NCI-H2196 (cell line): ENCODE data around the gene SRP14.
"Not testable (repeated sequence)": the region's sequence is repeated elsewhere in the genome, so short reads cannot be mapped to it uniquely, and the experiment has no call there.

Experiments used
- DNase-seq: peaks from one replicate; lab custom pipeline; 2025; ENCODE audit not compliant: unreplicated experiment; lab: John Stamatoyannopoulos, UW

SRP14 gene

DNA sequence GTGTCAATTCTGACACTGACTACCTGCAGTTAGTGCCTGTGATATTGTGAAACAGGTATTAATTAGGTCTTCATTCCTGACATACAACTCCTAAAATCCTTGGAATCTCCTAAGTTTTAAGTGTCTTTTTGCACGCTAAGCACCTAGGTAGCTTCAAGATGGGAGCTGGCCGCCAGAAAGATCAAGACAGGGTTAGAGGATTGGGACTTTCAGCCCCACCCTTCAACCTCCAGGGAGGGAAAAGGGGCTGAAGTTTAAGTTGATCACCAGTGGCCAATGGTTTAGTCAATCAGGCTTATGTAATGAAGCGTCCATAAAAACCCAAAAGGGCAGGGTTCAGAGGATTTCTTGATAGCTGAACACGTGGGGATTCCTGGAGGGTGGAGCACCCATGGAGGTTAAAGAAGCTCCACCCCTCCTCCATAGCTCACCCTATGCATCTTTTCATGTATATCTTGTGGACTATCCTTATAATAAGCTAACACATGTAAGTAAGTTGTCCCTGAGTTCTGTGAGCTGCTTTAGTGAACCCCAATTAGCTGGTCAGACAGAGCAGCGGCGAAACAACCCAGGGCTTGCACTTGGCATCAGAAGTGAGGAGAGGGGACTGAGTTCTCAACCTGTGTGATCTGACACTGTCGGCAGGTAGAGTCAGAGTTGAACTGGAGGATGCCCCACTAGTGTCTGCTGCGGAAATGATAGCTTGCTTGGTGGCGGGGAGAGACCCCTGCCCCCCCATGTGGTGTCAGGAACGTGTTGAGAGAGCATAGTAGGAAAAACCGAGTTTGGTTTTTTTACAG is 12.8 kb upstream of the SRP14 start:
- DNase-seq, result no peak

DNA sequence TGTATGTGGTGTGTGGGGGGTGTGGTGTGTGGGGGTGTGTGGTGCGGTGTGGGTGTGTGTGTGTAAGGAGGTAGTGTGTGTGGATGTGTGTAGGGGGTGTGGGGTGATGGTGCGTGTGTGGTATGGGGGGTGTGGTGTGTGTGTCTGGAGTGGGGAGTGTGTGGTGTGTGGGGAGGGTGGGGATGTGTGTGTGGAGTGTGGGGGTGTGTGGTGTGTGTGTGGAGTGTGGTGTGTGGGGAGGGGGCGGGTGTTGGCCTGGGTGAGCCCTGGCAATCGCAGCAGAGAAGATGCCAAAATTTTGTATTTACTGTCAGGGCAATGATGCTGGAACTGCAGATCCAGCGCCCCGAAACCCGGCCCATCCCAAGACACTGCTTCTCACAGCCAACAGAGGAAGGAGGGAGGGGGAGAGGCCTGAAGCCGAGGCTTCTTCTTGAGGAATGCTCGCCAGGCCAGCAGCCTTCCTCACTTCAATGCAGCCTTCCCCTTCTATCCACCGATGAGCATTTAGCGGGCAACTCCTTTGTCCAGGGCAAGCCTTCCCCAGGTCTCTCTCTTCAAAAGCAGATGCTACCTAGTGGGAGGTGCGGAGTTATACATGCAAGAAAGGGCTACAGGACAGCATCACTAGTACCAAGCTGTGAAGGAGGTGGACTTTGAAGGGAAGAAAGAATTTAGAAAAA is 11.9 kb upstream of the SRP14 start:
- DNase-seq, result no peak

DNA sequence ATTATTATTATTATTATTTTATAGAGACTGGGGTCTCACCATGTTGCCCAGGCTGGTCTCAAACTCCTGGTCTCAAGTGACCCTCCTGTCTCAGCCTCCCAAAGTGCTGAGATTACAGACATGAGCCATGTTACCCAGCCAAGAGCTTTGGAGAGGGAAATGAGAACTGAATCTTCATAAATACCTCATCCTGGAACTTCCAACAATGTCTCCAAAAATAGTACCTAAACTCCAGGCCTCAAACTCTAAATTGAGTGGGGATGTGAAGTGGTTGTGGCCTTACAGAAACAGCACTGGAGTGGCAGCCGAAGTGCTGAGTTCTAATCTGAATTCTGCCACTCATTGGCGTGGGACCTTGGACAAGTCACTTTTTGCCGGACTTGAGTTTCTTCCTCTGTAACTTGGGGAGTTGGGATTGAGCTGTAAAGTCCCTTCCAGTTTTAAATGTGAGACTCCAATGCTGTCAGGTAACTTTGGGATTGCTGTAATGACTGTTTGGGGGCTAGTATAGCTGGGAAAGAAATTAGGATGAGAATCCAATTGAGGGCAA is 10.0 kb upstream of the SRP14 start:
- DNase-seq, result no peak

DNA sequence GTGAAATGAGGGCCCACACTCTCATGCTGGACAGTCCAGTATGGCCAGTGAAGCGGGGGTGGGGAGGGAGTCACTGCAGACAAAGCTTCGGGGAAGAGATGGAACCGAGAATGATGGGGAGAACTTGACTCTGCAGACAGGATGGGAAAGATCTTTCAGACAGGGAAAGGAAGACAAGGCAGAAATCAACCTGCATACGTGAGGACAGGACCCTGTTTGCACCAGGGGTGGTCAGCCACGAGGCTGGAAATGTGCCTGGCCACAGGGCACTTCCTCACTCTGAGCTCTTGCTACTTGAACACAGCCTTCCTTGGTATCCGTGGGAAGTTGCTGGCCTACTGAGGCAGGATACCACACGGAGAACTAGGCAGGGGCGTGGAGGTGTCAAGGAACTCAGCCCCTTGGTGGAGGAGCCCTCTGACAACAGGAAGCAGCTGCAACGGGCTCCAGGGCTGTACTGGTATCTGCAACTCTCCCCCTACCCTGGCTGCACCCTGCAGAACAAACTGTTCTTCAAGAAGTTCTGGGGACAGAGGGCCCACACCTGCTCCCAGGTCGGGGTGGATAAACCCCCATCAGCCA is 9.3 kb upstream of the SRP14 start:
- DNase-seq, result no peak

DNA sequence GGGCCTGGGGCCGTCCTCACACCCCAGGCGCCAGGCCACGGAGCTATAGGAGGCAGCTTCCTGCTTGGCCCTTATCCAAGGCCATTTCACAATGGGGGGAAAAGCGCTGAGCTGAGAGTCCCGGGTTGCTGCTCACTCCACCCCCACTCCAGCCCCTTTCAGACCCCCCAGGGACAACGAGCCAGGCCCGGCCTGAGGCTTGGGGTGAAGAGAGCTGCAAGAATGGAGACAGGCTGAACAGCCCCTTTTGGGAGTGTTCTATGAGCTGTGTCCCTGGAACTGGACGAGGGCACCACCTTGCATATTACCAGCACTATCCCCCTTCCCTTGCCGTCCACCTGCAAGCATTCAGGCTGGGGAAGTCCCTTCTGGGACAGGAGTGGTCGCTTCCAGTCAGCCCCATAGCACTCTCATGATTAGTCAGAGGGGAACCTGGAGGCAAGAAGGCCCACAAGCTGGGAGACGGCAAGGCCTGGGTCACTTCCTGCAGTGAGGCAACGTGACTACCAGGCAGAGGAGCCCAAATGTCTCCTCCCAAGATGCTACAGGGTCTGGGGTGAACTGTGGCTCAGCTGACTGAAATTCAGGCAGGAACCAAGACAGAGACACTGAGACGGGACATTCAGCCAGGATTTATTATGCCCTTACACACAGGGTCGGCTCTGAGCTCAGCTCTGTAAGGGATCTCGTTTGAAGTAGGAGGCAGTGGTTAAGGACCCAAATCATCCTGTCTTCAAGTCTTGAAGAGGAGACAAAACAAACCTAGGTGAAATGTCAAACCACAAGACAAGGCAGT is 8.6 kb upstream of the SRP14 start:
- peak; percentile 28 for DNase-seq

DNA sequence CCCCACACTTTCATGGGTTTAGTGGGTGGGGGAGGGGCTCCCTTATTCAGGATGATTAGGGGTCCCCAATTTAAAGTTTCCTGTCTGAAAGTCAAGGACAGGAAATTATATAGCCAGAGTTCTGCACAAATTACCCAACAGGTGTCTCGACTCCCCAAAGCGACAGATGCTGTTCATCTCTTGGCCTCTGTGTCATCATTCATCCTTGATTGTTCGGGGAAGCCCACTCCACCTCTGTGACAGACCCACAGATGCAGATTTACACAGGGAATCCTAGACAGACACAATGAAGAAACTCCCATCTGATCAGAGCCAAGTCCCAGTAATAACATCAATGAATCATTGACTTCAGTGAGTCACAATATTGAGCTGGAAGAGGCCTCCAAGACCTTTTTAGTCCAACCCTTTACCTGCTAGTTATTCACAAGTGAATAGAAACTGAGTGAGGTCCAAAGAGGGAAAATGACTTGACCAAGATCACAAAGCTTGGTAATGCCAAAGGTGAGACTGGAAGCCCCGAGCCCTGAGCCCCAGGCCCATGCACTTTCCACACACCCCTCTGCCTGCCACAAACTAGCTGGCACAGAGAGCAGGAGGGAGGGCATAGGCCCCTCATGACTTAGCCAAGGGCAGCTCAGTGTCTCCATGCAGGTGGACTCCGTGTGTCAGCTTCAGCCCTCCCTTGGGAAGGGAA is 7.9 kb upstream of the SRP14 start:
- no peak for DNase-seq

DNA sequence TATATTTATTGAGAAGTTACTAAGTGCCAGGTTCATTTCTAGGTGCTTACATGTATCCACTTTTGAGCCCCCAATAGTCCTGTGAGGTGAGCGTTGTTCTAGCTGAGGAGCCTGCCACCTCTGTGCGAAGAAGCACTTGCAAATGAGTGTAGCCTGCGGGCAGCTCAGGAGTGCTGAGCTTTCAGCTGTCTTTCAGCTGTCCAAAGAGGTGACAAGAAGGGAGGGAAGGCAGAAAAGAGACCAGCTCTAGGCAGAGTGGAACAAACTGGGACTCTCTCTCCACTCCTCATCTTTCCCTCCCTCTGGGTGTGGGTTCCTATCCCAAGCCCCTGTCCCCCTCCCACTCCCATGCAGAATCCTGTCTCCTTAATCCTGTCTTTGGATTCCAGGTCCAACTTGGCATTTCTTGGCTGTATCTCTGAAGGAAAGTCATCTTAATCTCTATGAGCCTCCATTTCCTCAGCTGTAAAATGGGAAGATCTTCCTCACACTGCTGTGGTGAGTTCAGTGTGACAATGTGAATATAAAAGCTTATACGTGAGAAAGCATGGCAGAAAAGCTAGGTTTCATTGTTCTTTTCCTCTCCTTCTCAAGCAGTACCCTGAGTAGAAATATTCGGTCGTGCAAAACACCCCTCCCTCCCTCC is 6.7 kb upstream of the SRP14 start:
- DNase-seq, result no peak

DNA sequence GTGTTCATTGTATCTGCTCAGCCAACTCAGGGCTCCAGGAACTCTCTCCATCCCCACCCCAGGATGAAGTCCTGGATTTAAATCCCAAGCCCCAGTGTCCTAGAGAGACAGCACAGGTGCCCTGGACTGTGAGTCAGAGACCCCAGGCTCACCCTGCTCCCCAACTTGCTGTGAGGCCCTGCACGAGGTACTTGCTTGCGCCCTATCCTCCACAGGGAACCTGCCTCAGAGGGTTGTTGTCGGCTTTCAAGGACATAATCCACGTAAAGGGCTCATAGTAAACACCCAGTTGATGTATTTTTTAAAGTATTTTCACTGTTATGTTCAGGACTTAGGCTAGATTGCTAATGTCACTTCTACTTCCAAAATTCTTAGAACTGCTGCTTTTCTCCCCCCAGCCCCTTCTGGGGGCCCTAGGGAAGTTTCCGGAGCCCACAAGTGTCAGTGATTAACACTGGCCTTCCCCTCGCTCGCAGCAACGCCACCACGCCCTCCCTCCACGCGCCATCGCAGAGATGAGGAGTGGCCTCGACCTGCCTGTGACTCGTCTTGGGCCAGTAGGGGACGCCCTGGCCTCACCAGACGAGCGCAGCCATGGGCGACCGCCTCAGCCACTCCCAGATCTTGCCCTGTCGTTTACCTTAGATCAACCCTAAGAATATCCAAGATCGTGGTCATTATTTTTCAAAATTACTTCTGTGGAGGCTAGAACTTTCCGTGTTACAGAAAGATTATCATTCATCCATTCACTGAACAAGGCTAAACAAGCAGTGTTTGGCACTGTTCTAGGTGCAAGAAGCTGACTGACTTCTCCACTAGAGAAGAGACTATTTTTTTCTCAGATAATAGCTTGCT is 6.0 kb upstream of the SRP14 start:
- DNase-seq, result peak; percentile 59

DNA sequence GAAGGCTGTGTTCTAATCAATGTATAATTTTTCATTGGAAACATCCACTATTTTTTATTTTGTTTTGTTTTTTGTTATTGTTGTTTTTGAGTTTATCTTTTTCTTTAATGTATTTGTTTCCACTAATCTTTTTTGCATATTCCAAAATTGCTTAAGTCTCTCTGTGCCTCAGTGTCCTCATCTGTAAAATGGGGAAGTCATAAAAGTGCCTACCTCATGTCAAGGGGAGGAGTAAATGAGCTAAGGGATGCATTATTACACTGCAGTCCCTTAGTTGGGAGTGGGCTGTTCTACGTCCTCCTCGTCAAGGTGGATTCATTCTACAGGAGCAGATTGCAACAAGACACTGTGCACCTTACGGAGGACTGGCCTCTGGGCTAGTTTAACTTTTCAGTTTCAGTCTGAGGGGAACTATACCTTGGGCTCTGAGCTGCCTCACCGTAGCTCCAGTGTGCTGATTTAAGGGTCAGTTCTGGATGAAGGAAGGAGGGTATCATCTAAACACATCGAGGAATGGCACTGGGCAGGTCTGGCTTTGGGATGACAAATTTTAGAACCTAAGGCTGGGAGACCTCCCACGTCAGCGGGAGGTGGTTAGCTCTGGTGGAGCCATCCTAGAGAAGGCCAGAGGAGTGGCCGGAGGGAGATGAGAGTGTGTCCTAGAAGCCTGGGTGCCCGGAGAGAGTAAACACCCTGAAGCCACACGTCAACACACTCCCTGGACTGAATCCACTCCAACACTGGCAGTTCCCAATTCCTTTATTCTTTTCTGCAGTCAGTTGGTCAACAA is 5.1 kb upstream of the SRP14 start:
- DNase-seq, result no peak

DNA sequence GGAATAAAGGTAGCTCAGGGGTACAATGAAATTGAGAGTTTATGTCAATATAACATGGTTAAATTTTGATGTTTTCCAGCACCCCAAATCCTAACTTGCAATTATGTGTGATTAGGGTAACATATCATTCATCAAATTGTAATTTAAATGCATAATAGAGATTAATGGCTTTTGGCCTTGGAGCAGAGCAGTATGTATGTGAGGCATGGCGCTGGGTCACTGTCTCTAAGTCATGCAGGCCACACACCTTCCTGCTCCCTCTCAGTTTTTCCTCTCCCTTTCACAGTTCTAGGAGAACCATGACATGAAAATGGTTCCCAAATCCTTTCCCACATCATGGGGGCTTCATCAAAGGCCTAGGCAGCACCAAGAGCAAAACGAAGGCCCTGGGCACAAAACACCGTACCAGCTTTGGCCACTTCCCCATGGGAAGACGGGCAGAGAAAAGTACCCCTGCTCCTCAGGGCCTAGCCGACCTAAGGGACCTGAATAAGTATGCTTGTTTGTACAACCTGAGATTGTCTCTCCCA is 3.9 kb upstream of the SRP14 start:
- DNase-seq, result no peak

DNA sequence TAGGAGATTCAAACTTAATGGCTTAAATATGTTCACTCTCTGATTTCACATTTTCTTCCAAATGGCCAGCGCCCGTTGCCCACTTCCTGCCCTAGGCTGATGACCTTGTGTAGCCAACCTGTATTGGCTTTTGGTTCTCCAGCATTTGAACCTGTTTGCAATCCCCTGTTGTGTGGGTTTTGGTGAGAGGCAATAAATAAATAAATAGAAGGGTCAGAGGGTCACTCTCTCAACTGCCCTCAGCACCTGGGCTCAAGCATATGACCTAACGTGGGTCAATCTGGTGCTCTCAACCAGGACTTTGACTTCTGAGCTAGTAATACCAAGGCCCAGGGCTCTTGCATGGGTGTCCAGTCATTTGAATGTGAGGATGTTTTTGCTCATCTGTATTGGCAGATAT is 1.8 kb upstream of the SRP14 start:
- no peak for DNase-seq

DNA sequence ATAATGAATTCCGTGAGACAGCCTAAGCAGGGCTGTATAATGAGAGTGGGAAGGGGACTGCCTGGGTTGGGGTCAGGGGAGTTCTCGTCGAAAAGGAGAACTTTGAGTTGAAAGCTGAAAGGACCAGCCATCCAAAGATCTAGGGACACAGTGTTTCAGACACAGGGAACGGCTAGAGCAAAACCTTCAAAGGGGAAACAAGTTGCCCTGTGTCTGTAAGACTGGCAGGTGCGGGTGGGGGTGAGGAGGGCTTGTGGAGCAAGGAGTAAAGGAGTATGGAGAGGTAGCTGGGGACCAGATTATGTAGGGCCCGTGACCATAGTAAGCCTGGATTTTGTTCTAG is 1.3 kb upstream of the SRP14 start:
- DNase-seq, result no peak

DNA sequence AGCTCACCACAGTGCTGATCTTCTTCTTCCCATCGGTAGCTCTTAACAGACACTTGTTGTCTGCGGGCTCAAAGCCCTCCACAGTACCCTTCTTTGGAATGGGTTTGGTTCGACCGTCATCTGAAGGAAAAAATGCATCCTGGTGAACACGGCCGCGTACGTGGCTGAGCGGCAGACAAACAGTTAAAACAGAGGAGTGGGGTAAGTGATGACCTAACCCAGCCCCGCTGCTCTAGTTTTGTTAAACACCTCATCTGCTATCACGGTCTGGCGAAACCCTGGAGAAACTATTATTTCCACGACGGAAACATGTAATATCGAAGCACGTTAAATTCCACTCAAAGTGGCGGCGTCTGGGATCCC is 725 bp downstream of the SRP14 start:
- DNase-seq, result no peak

DNA sequence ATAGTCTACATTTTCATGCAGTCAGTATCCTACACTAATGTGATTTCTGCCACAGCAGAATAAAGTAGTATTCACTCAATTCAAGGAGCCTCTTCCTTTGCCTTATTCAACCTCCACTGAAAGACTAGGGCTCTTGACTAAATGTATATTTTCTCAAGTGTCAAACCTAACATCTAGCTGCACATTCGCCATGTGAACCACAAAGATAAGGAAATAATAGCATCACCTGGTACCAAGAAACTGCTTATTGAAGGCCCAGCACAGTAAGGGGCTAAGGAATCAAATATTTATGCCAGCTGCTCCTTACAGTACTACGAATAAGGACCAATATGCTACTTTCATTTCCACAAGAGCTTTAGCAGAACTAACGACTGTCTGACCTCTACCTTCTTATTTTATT is 1.3 kb downstream of the SRP14 start:
- no peak for DNase-seq

DNA sequence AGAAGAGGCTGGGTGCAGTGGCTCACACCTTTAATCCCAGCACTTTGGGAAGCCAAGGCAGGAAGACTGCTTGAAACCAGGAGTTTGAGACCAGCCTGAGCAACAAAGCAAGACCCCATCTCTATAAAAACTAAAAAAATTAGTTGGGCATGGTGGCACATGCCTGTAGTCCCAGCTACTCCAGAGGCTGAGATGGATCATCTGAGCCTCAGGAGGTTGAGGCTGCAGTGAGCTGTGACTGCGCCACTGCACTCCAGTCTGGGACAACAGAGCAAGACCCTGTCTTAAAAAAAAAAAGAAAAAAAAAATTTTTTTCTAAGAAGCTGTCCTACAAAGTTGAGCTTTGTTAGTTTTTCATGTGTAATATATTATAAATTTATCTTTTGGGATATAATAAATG is 3.8 kb downstream of the SRP14 start:
- not testable (repeated sequence) for DNase-seq

DNA sequence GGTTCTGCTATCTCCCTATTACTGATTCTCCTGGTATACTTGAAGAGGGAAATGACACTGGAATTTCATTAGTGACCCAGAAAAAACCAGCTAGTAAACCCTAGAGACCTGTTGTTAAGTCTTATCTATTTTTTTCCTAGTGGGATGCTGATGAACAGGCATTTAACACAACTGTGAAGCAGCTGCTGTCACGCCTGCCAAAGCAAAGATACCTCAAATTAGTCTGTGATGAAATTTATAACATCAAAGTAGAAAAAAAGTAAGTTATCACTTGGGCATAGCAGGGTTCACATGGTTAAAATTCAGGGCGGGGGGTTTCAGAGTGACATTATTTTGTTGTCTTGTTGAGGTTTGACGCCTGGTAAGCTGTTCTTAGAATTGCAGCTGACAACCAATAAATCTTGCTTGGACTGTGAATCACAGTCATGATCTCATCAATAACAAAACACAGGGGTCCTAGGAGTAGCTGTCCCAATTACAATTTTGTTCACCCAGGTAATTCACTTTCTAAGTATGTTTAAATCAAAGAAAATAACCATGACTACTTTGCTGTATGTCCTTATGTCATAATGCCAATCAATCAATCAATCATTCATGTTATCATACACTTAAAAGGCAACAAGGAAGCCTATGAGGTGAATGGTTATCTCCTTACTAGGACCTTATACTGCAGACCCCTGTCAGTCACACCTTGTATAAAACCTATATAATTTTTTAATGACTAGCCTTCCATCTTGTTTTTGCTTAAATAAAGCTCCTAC is 4.6 kb downstream of the SRP14 start:
- no peak for DNase-seq

DNA sequence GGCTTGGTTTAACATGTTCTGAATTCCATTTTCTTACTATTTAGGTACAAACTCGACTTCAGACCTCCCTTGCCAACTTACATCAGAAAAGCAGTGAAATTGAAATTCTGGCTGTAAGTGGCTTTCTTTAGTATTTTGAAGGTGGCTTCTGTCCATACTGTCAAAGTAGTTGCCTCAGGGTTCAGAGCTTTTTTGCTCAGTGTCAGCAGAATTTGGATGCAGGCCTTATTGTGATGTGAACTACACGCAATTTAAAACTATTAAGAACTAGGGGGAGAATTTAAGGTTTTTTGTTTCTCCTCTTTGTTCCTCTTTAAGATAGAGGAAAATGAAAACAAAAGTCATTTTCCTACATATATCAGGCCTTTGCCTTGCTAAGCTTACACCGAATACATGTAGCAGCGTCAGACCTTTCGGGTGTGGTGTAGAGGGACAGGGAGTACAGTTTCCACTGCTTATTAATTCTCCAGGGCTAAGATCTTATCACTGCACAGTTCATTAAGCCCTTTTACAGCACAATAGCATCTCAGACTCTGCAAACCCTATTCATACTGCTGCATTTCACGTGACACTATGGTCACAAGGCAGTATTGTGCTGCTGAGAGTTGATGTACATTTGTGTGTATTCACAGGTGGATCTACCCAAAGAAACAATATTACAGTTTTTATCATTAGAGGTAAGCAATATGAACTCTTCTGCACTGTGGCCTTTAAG is 6.7 kb downstream of the SRP14 start:
- DNase-seq, result no peak
